Stomach (tissue), 9 donors: ENCODE measurements around the gene NCAPH2. TPM values are rescaled to one million over a fixed set of nuclear protein-coding genes. Genes with fewer than 3 reads are reported as not detected.

ENCODE experiments used
- DNase-seq, 2 donors: peaks; one replicate each; pipeline versions ENCODE4 v3.0.0 to v3.0.0-alpha.2; 2013 to 2019
- H3K27ac ChIP-seq, 5 donors: fragments of 200-600 bp in 4 of 5; sonication (generic) in 4 of 5; one replicate each; pipeline ENCODE4 v1.5.1; 2013 to 2019; ENCODE audit warnings: mild to moderate bottlenecking in 1 of 5, moderate library complexity in 1 of 5
- H3K27me3 ChIP-seq, 3 donors: fragments of 200-600 bp; sonication (generic); one replicate each; pipeline ENCODE4 v1.5.1; 2017 to 2019; ENCODE audit warnings: mixed run types in 1 of 3
- H3K36me3 ChIP-seq, 4 donors: fragments of 200-600 bp; sonication (generic); 1 replicate in 3 of 4; 2 replicates in 1 of 4; pipeline ENCODE4 v1.5.1; 2016 to 2019
- H3K4me1 ChIP-seq, 4 donors: fragments of 200-600 bp; sonication (generic); one replicate each; pipeline ENCODE4 v1.5.1; 2016 to 2019
- H3K4me3 ChIP-seq, 4 donors: fragments of 200-600 bp; sonication (generic) in 3 of 4; one replicate each; pipeline ENCODE4 v1.5.1; 2016 to 2019; ENCODE audit warnings: mild to moderate bottlenecking in 1 of 4
- H3K9me3 ChIP-seq, 4 donors: fragments of 200-600 bp; sonication (generic); one replicate each; pipeline ENCODE4 v1.5.1; 2016 to 2019
- EP300 ChIP-seq: sonication (generic); formaldehyde crosslinking; IDR thresholded peaks from one replicate; pipeline ENCODE4 v1.6.1; 2017; ENCODE audit warnings: antibody characterized with exemption
- POLR2A ChIP-seq, 4 donors: fragments of 450-650 bp; IDR thresholded peaks; one replicate each; pipeline ENCODE4 v1.6.1; 2016; ENCODE audit warnings: antibody characterized with exemption in 4 of 4, control low read depth in 2 of 4, mild to moderate bottlenecking in 1 of 4, moderate library complexity in 1 of 4
- POLR2AphosphoS5 ChIP-seq, 3 donors: sonication (generic); formaldehyde crosslinking; IDR thresholded peaks; one replicate each; pipeline ENCODE4 v1.6.1; 2016; ENCODE audit warnings: antibody characterized with exemption in 3 of 3
- WGBS, 5 donors: extraction: QIAGEN DNeasy Blood & Tissue Kit in 3 of 5; methylation state at CpG; one replicate each; pipeline versions ENCODE4 v1.1.5 to v1.1.7; 2013 to 2018; 5-methylcytosine and 5-hydroxymethylcytosine counted together
- intact Hi-C: fragments of 100-400 bp; cut with DNase I; formaldehyde crosslinking; loops from one replicate; pipeline ENCODE4 v1.15.1; 2023; ENCODE audit warnings: low total_unique reads
- polyA plus RNA-seq, 3 donors: library from polyadenylated mRNA; stranded (reverse); fragments of 200-250 nt; gene quantifications; one replicate each; pipeline ENCODE4 v1.2.3, GENCODE V29; 2013
- total RNA-seq, 5 donors: library from RNA; depleted of rRNA; stranded (reverse); fragments of >200 nt; gene quantifications; one replicate each; pipeline versions ENCODE4 v1.1.0 to v1.2.3, GENCODE V29; 2014 to 2016
- TF ChIP-seq, protein P1 (sequence below), 7 experiments: fragments of 450-650 bp in 4 of 7; fragments of 200-600 bp in 3 of 7; sonication (generic) in 3 of 7; IDR thresholded peaks; one replicate each; pipeline ENCODE4 v1.5.1; 2016 to 2019; ENCODE audit warnings: antibody characterized with exemption in 7 of 7, control low read depth in 2 of 7, mild to moderate bottlenecking in 1 of 7
- donor health status: healthy with polysubstance abuse.
- donor health status: Bipolar disorder and iron deficiency.
- donor health status: healthy.

Gene NCAPH2
- total and polyA plus RNA-seq, 8 donors, result 12.9 to 47.9 (median 30.4) TPM

DNA sequence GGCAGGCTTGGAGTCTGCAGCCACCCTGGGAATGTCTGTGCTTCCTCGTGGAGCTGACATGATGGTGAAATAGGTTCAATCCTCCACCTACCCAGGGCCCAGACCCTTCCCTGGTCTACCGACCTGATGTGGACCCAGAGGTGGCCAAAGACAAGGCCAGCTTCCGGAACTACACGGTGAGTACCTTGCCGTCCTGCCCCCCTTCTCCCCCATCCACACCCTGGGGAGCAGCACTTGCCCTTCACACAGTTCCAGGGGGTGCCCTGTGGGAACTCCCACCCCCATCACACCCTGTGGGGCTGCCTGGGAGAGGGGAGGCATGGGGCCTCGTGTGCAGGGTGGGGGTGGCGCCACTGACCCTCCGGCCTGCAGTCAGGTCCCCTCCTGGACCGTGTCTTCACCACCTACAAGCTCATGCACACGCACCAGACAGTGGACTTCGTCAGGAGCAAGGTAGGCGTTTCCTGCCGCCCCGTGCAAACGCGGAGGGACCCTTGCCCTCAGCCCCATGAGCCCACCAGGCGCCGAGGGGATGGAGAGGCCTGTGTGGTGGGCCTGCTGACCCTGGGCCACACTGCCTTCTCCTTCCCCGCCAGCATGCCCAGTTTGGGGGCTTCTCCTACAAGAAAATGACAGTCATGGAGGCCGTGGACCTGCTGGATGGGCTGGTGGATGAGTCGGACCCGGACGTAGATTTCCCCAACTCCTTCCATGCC, 20.6 kb upstream of the NCAPH2 start:
- H3K9me3 ChIP-seq, result no peaks in the 10 kb centered on the region
- intact Hi-C loops, result no loop called here

DNA sequence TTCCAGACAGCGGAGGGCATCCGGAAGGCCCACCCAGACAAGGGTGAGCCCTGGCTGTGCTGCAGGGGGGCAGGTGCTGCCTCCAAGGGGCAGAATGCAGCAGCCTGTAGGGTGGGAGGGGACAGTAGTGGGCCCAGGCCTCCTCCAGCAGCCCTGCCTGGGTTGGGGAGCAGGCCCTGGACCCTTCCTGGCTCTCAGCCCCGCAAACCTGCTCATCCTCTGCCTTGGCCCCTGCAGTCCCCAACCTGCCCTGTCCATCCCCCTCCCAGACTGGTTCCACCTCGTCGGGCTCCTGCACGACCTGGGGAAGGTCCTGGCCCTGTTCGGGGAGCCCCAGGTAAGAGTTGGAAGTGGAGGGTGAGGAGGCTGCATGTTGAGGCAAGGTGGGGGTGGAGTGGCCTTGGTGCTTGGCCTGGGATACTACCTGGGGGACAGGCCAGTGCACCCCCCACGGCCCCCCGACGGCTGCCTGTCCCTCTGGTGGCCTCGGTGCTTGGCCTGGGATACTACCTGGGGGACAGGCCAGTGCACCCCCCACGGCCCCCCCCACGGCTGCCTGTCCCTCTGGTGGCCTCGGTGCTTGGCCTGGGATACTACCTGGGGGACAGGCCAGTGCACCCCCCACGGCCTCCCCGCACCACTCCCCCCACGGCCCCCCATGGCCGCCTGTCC, 19.9 kb upstream of the NCAPH2 start:
- Histone ChIP-seq H3K4me3 (no peak overlapping the region), H3K36me3 (no peaks in the 10 kb centered on the region), H3K27me3 (peaks cover 0 to 58% (median 0%) of the 10 kb centered on the region in 3 donors), H3K4me1 (peaks cover 9 to 29% (median 23%) of the 10 kb centered on the region in 4 donors), H3K27ac (no peak overlapping the region), H3K9me3 (no peaks in the 10 kb centered on the region)
- intact Hi-C loops, result no loop called here
- 67 to 85% (median 83%) methylated on average over 7 to 18 of the region's 18 CpGs for WGBS, 5 donors
- DNase-seq, result no peak
- TF ChIP-seq POLR2A (IDR thresholded peaks at IDR 0.05), result no peak
- TF ChIP-seq POLR2AphosphoS5 (IDR thresholded peaks at IDR 0.05), result no peak
- no peak for TF ChIP-seq EP300
- TF ChIP-seq, protein P1, sequence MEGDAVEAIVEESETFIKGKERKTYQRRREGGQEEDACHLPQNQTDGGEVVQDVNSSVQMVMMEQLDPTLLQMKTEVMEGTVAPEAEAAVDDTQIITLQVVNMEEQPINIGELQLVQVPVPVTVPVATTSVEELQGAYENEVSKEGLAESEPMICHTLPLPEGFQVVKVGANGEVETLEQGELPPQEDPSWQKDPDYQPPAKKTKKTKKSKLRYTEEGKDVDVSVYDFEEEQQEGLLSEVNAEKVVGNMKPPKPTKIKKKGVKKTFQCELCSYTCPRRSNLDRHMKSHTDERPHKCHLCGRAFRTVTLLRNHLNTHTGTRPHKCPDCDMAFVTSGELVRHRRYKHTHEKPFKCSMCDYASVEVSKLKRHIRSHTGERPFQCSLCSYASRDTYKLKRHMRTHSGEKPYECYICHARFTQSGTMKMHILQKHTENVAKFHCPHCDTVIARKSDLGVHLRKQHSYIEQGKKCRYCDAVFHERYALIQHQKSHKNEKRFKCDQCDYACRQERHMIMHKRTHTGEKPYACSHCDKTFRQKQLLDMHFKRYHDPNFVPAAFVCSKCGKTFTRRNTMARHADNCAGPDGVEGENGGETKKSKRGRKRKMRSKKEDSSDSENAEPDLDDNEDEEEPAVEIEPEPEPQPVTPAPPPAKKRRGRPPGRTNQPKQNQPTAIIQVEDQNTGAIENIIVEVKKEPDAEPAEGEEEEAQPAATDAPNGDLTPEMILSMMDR (IDR thresholded peaks at IDR 0.05), result no peak

More for the DNA sequence above, 20.6 kb upstream of the NCAPH2 start:
- H3K27me3 ChIP-seq, result peaks cover 0 to 65% (median 6%) of the 10 kb centered on the region in 3 donors
- H3K4me1 ChIP-seq, result peaks cover 9 to 36% (median 29%) of the 10 kb centered on the region in 4 donors
- no peak for TF ChIP-seq POLR2A (IDR thresholded peaks at IDR 0.05)
- TF ChIP-seq POLR2AphosphoS5 (IDR thresholded peaks at IDR 0.05), result no peak
- TF ChIP-seq, protein P1 (IDR thresholded peaks at IDR 0.05), result no peak
- no peak for TF ChIP-seq EP300
- no peaks in the 10 kb centered on the region for H3K36me3 ChIP-seq
- H3K4me3 ChIP-seq, result no peak overlapping the region
- no peak overlapping the region for H3K27ac ChIP-seq
- 81 to 93% (median 83%) methylated on average over 7 to 23 of the region's 23 CpGs for WGBS, 5 donors
- DNase-seq, result no peak

DNA sequence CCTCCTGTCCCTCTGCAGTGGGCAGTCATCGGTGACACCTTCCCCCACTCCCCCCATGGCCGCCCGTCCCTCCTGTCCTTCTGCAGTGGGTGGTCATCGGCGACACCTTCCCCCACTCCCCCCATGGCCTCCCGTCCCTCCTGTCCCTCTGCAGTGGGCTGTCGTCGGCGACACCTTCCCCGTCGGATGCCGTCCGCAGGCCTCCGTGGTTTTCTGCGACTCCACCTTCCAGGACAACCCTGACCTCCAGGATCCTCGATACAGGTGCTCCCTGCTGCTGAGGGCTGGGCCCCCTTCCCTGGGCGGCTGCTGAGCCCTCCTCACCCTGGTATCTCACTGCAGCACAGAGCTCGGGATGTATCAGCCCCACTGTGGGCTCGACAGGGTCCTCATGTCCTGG, 19.1 kb upstream of the NCAPH2 start:
- Histone ChIP-seq H3K4me3 (no peak overlapping the region), H3K27me3 (peaks cover 0 to 51% (median 0%) of the 10 kb centered on the region in 3 donors), H3K27ac (no peak overlapping the region), H3K36me3 (no peaks in the 10 kb centered on the region), H3K4me1 (peaks cover 9 to 22% (median 17%) of the 10 kb centered on the region in 4 donors), H3K9me3 (no peaks in the 10 kb centered on the region)
- no peak for DNase-seq
- TF ChIP-seq EP300 (no peak), POLR2AphosphoS5 (IDR thresholded peaks at IDR 0.05) (no peak), POLR2A (IDR thresholded peaks at IDR 0.05) (no peak)
- TF ChIP-seq, protein P1 (IDR thresholded peaks at IDR 0.05), result no peak
- intact Hi-C loops, result no loop called here
- 78 to 87% (median 80%) methylated on average over 16 to 19 of the region's 19 CpGs for WGBS, 5 donors

DNA sequence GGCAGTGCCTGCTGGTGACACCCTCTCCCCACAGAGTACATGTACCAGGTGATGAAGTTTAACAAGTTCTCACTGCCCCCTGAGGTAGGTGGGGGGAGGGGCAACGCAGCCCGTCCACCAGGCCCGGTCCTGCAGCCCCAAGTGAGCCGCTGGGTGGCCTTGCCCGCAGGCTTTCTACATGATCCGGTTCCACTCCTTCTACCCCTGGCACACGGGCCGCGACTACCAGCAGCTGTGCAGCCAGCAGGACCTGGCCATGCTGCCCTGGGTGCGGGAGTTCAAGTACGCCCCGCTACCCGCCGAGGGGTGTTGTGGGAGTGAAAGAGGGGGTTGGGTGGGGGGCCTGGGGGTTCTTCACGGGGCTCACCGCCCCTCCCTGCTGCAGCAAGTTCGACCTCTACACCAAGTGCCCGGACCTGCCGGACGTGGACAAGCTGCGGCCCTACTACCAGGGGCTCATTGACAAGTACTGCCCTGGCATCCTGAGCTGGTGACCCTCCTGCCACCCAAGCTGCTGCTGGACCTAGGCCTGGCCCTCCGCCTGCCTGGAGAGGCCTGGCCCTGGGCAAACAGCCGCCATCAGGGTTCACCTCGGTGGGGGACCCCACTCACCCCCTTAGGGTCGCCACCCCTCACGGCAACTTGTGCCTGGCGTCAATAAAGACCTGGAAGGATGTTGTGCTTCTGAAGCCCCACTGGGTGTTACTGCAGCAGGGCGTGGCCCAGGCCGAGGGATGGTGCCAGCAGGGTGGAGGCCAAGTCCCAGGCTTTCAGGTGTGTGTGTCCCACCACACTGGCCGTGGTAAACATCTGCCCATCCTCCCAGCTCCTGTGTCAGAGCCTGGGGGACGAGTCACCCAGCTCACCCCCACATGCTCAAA, 18.4 kb upstream of the NCAPH2 start:
- TF ChIP-seq, protein P1 (IDR thresholded peaks at IDR 0.05), result no peak
- TF ChIP-seq EP300 (no peak), POLR2AphosphoS5 (IDR thresholded peaks at IDR 0.05) (no peak), POLR2A (IDR thresholded peaks at IDR 0.05) (no peak)
- peak in 1 of 2 donors; percentile 3 for DNase-seq
- Histone ChIP-seq H3K27me3 (peaks cover 0 to 44% (median 0%) of the 10 kb centered on the region in 3 donors), H3K27ac (no peak overlapping the region), H3K9me3 (no peaks in the 10 kb centered on the region), H3K4me3 (no peak overlapping the region), H3K4me1 (peaks cover 2 to 14% (median 10%) of the 10 kb centered on the region in 4 donors), H3K36me3 (no peaks in the 10 kb centered on the region)
- intact Hi-C loops, result no loop called here
- 76 to 88% (median 82%) methylated on average over 25 to 31 of the region's 31 CpGs for WGBS, 5 donors
